ENCODE data around the gene MYPOP.

MYPOP gene, protein sequence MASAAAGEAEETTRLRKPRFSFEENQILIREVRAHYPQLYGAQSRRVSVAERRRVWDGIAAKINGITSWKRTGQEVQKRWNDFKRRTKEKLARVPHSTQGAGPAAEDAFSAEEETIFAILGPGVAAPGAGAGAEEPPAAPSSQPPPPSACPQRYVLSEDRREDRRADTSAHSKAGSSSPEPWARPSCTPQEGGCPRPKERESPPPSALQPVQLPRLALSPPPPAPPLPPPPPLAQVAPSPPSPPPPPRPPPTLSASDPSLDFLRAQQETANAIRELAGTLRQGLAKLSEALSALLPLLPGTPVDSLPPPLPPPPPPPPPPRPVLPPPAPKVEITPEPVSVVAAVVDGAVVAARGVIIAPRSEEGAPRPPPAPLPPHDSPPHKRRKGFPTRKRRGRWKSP

DNA sequence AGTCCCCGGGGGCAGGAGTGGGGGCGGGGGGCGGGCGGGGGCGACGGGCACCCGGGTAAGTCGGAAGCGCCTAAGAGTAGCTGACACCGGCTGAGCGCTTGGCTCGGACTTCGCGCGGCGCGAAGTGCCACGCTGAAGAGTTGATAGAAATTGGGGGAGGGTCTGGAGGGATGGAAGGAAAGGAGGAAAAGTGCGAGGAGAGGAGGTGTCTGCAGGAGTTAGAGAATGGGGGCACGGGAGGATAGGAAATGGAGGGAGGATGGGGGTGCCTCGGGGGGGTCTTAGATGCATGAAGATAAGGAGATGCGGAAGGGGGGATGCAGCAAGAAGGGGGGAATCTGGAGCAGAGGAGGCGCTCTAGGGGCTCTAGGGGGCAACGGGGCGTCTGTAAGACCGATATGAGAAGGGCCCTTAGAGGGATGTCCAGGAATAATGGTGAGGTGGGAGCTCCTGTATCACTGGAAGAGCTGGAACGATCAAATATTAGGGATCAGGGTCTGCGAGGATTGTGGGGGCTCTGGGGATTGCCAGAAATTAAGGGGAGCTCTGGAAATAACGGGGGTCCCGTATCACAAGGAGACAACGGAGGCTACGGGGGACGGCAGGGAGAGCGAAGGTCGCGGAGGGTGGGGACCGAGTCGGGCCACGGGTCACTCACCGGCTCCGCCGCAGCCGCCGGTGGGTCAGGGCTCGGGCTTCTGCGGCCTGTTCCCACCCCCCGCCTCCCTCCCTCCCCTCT, at the start of gene MYPOP:
Gene MYPOP, minus strand, starts transcription at position 702 of the 739 bp plus-strand sequence. CDS start 840 bp downstream, outside the sequence.
- peak; percentile 22 to 67 (median 56) for DNase-seq

DNA sequence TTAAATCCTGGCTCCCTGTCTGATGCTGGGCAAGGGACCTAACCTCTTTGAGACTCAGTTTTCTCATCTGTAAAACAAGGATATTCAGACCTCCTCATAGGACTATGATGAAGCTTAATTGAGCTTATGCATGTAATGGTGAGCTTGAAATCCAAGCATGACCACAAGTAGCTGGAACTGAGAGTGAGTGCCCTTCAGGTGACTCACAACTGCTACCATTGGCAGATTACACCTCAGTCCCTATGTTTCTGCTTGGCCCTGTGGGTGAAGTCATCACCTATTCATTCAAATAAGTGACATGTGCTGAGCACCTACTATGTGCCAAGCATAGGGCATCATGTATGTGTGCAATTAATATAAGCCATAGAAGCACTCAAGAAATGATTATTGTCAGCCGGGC, 45.5 kb upstream of the MYPOP start:
- DNase-seq: no peak

DNA sequence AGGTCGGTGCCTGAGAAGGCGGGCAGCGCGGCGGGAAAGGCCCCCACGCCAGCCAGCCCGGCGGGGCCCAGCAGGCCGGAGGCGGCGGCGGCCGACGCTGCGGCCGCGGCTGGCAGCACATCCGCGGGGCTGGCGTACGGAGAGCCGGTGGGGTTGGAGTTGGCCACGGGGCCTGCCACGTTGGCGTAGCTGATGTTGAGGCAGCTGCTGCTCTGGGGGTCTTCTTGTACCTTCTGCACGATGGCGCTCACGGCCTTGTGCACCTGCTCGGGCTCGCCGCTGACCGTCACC, 38.0 kb upstream of the MYPOP start:
- DNase-seq: no peak

DNA sequence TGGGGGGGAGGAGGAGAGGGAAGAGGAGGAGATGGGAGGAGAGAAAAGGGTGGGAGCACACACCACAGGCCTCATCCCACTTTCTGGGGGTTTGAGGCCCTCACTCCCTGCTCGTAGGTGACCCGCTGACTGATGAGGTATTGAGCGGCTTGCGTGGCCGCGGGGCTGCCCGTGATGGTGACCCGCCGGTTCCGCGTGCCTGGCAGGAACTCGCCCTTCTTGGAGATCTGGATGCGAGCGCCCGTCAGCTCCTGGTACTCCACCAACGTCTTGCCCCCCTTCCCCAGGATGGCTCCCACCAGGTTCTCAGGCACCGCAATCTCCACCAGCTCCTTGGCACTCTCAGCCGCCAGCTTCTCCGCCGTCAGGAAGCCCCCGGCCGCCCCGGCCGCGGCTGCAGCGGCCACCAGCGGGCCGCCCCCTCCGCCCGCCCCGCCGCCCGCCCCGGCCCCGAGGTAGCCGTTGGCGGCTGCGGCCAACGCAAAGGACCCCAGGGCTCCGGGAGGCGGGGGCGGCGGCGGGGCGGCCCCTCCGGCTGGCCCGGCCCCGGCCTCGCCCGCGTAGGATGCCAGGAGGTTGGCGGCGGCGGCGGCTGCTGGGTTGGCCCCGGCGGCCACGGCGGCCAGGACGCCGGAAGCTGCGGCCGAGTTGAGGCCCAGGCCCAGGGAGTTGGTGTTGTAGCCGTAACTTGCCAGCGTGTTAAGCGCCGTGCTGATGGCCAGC, 37.5 kb upstream of the MYPOP start:
- no peak for DNase-seq

- DNase-seq: no peak
Observed at GRCh38 chr19:45938733-45939319, 36.4 kb upstream of the MYPOP start.

- DNase-seq: no peak
Observed at GRCh38 chr19:45935267-45935666, 32.9 kb upstream of the MYPOP start.

DNA sequence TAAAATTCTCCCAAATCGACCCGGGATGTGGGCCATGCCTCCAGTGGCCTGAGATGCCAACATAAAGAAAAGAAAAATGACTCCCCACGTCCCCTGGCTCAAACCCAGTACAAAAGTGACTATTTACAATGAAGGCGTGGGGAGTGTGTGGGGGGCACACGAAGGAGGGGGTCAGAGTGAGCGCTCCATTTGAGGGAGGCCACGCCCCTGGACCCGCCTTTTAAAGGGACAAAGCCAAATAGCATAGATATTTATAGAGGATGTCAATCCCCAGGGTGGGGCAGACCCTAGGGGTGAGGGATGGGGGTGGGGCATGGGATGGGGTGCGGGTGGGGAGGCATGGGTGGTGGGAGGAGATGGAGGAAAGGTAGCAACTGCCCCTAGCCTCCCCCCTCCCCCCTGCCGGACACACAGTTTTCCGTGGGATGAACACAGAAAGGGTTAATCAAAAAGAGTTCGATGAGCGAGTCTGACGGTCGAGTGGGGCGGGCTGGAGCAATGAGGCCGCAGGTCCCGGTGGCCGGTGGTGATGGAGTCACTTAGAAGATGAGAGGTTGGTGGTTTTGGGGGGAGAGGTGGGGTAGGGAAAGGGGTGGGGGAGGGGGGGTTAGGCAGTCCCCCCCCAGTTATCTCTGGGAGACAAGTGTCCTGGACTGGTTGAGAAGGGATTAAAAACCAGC, 32.3 kb upstream of the MYPOP start:
- no peak for DNase-seq

DNA sequence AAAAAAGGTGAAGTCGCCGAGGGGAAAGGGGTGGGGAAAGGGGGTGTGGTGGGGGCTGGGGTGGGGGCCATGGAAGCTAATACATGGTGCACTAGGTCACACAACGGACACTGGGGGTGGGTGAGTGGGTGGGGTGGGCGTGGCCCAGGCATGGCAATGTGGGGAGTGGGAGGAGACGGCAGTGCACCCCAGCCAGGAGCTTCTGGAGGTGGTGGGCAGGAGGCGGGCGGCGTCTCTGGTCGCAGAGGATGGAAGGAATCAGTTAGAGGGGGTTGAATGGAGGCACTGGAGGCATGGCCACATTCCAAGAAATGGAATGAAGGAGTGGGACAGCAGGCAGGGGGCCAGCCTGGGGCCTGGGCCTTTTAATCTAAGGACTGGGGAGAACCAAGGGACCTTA, 31.3 kb upstream of the MYPOP start:
- no peak for DNase-seq

DNA sequence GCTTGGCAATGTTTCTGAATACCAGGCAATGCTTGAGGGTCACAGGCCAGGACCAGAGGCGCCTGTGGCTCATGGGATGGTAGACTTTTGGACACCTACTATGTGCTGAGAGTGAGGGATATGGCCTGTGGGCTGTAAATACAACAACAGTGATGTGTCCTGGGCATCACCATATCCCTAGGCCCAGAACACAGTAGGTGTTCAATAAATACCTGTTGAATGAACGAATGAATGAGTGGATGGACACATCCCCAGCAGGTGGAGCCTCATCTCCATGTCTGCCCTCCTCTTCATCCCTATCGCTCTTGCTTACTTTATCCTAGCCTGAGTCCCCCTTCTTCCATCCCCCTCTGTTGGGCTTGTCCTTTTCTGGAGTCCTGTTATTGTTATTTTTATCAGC, 28.6 kb upstream of the MYPOP start:
- DNase-seq: no peak

DNA sequence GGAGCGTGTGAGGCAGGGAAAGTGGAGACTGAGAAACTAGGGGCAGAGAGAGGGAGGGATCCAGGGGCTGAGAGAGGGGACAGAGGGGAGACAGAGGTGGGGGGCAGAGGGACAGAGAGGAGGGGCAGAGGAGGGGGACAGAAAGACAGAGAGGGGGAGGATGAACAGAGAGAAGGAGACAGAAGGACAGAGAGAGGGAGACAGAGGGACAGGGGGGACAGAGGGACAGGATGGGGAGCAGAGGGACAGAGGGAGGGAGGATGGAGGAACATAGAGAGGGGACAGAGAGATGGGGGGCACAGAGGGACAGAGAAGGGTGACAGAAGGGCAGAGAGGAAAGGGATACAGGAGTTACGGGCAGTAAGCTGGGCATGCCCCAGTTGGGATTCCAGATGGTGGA, 26.8 kb upstream of the MYPOP start:
- DNase-seq: no peak

DNA sequence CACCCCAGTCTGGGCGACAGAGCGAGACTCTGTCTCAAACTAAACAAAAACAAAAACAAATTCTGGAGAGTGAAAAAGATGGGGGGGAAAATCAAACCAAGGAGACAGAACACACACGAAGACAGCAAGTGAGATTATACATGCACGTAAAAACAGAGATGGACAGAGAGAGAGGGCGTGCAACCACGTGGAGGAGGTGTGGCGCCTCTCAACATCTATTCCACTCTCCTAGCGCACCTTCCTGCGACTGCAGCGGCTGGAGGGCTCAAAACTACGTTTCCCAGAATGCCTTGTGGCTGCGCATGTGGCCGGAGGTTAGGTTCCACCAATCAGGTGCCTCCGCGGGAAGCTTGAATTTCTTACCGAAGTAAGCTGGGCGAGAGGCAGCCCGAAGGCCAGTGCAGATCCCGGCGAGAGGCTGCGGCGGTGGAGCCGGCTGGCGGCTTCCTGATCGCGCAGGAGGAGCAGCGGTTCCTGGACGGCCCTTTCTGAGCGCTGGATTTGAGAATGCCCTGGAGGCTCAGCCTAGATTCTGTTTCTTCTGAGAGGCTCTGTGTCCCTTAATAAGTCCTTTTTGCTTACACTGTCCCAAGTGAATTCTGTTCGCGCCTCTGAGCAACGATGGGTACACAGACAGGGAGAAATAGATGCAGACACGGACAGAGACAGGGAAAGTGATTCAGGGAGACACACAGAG, 25.3 kb upstream of the MYPOP start:
- DNase-seq: peak; percentile 91 to 99 (median 96)

GRCh38 chr19:45924891-45925447, 22.6 kb upstream of the MYPOP start:
- no peak for DNase-seq

GRCh38 chr19:45922281-45922680, 19.9 kb upstream of the MYPOP start:
- DNase-seq: no peak

GRCh38 chr19:45920458-45920857, 18.0 kb upstream of the MYPOP start:
- DNase-seq: no peak

- no peak for DNase-seq
Observed at GRCh38 chr19:45919678-45920077, 17.3 kb upstream of the MYPOP start.

DNA sequence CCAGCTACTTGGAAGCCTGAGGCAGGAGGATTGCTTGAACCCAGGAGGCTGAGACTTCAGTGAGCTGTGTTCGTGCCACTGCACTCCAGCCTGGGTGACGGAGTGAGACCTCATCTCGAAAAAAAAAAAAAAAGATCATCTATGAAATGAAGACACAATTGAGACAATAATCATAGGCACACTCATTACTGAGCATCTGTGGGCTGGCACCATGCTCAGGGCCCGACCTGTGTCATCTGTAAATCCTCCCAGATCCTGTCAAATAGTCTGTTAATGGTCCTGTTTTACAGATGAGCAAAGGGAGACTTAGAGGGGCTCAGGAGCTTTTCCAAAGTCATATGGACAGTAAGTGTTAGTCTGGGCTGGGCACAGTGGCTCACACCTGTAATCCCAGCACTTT, 16.3 kb upstream of the MYPOP start:
- DNase-seq: no peak

- DNase-seq: no peak
Observed at GRCh38 chr19:45917421-45918091, 15.1 kb upstream of the MYPOP start.

- DNase-seq: no peak
Observed at GRCh38 chr19:45913874-45914830, 11.7 kb upstream of the MYPOP start, which contains the start of gene NANOS2. Gene NANOS2 (minus strand): TSS chr19:45914778. CDS start chr19:45914693, 85 bp downstream.

DNA sequence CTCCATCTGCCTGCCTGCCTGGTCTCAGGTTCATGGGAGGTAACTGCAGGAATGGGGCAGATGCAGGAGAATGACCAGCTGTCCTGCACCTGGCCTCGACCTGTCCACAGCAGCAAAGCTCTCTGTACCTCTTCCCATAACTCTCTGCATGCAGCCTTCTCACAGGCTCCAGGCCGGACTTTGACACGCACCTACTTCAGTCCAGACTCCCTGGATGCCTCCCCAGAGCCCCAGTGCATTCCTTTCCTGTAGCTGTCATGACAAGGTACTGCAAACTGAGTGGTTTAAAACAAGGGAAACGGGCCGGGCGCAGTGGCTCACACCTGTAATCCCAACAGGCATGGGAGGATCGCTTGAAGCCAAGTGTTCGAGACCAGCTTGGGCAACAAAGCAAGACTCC, 8.9 kb upstream of the MYPOP start:
- DNase-seq: no peak

DNA sequence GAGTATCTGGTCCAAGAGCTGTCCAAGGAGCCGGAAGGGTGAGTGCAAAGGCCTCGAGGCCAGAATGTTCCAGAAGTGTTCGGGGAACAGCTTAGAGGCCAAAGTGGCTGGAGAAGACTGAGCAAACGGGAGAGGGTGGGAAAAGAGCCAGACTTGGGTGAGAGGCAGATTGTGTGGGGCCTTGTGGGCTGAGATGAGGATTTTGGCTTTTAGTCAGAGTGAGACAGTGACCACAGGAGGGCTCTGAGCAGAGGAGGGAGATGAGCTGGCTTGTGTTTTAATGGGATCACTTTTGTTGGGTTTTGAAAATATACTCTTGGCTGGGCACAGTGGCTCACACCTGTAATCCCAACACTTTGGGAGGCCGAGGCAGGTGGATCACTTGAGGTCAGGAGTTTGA, 6.5 kb upstream of the MYPOP start:
- DNase-seq: no peak

All from NCI-H1417 (cell line).